ENCODE measurements around the gene CREB5.

CREB5 gene

DNA sequence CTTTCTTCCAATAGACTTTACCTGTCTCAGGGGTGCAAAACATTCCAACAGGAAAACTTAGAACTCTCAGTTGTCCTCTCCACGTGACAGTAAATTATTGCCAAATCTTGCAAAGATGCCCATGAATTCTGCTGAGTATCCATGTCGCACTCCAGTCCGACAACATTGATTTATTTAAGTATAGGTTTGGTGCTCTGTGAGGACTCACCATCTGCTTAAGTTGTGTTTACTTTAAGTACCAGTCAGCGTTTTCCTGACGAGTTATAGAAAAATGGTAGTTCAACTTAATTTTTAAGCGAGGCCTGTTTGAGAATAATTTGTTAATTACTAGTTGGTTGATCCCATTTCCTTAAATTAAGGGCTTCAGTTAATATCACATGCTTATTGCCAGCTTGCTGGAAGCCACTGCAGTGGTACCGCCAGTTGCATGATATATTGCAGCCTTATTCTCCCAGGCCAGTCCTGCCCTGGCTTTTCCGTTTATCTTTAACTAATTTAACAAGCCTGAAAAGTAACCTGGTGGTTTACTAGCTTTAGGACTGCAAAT, 27.8 kb downstream of the CREB5 start:
- DNase-seq = no peak

DNA sequence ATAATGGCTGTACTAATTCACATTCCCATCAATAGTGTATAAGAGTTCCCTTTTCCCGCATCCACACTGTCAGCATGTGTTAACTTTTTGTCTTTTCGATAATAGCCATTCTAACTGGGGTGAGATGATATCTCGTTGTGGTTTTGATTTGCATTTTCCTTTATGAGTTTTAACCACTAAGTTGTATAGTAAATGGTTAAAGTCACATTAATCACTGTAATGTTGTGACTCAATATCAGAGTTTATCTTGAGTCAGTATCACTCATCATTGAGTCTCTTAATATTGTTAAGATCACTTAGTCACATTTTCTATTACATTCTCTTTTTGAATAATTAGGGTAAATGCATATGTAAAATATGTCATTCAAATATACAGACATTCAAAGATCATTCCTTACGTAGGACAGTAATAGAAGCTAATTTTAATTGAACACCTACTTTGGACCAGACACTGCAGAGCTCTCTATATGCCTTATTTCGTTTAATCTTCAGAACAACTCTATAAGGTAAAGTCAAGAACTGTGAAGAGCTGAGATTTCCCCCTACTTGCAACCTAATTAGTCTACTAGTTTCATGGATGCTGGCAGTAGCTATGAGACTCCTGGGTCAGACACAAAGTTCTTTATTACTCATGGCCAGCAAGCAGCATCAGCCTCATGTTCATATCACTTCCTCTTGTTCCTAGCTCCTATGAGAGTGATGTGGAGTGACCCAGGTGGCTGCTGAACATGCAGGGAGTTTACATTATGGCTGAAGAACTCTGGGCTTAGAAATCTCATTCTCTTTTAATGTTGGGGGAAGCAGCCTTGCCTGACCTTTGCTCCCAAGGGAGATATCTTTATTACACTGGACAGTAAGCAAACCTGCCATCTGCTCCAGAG, 30.5 kb downstream of the CREB5 start:
- DNase-seq = no peak

DNA sequence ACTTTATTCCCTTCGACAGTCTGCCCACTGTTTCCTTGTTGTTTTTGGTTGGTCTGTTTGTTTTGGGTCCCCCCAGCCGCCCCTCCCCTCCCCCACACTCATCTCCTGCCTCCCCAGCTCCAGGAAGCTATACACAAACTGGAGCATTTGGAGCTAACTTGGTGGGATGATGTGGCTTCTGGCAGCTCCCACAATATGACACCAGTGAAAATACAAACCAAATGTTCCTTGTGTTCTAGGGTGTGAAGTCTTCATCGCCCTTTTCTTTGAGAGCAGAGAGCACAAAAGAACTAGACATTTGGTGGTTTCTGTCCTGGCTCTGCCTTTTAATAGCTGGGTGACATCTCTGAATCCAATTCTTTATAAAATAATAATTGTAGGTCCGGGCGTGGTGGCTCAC, 33.8 kb downstream of the CREB5 start:
- no peak for DNase-seq

DNA sequence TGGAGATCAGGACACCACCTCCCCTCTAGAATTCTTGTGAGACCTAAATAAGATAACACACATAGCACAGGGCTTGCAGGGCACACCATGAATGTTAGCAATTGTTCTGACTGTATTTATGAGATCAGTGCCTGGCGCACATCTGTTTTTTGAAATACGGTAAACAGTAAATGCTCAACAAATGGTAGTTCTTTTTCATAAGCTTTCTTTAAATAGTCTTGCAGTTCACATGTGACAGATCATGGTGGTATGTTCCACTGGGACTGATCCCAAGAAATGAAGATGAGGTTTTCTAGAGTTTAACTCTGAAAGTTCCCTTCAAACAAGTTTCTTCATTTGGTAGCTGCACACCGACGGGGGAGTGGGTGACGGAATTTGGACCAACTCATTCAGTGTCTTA, 34.8 kb downstream of the CREB5 start:
- DNase-seq = no peak

DNA sequence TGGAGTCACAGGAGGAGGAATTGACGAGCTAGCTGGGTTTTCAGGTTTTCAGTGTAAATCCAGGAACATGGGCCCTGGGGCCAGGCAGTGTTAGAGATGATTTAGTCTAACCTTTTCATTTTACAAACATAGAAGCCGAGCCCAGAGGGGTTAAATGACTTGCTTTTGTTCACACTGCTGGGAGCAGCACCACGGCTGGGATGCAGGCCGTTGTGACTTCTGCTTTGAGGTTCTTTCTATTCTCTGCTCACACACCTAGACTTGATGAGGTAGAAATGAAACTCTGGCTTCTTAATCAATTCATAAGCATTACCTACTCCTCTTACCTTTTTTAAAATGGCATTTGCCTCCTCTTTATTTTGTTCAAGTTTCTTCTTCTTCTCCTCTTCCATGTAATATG, 36.4 kb downstream of the CREB5 start:
- DNase-seq = no peak

DNA sequence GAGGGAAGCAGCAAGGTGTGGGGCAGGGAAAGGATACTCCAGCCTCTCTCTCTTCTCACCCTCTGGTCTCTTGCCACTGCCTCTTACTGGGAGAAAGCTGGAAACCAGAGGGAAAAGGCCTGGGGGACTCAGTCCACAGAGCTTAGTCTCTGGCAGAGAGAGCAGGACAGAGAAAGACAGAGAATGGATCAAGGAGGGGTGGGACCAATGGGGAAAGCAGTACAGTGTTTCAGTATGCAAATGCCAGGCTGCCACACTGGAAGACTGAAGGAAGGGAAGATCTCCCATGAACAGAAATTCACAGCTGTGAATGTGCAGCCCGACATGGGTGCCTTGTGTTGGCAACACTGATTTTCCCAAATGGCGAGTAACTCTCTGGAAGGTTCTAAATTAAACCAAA, 40.4 kb downstream of the CREB5 start:
- no peak for DNase-seq

DNA sequence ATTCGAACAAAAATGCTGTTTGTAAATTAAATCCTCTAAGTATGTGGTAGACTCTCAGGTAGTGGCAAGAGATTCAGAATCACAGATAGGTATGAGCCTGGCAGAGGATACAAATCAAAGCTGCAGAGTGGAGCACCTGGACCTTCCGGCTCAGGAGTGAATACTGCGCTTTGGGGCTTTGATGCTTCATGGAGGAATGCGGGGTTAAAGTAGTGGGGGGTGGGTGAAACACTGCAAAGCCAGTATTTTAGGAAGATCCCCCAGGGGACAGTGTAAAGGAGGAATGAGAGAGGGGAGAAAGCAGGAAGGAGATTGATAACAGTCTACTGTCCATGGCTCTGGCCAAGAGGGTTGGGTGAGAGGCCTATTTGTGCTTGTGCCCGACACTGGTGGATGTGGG, 43.2 kb downstream of the CREB5 start:
- DNase-seq = no peak

DNA sequence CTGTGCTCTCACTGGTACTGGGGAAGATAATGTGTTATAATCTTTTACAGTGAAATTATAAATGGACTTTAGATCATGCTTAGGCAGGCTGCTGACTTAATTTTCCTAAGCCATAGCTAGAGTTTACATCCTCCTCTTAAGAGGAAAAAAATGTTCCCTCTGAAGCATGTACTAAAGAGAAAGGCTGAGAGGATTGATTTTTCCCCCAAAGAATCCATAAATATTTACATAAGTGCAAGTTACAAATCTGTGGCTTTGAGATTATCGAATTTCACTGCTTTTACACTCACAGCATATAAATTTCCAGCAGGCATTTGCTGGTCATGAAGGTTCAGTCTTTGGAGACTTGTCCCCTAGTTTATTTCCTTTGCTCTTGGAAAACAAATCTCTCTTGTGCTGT, 43.7 kb downstream of the CREB5 start:
- DNase-seq = no peak

DNA sequence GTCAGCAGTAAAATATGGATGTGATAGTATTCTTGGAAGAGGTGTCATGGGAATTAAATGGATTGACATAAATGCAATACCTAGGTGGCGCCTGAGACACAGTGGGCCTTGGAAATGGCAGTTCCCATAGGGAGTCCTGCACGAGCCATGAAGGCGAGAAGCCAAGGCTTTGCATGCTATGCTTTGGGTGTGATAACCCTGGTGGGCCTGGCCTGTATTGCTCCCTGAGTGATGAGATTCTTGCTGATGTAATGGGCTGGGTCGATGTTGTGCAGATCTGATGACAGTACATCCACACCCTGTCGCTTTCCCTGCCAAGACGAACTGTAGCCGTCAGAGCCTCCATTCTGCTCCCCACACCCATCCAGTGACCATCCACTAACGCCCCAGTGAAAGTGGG, 46.4 kb downstream of the CREB5 start:
- no peak for DNase-seq

DNA sequence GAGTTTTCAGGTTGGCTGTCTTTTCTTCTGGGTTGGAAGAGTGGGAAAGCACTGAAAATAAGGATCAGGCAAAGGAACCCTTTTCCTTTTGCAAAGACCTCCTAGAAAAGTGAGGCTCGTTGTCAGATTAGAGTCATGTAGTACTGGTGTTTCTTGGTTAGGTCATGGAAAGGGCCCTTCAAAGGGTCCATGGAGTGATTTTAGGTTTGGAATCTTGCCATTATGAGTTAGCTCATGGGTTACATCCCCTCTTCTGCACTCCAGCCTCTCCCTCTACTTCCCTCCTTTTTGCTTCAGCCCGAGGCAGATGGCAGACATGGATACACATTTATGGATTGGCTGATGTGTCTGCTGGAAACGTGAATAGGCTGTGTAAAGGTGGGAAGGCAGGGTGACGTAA, 47.0 kb downstream of the CREB5 start:
- DNase-seq = no peak

DNA sequence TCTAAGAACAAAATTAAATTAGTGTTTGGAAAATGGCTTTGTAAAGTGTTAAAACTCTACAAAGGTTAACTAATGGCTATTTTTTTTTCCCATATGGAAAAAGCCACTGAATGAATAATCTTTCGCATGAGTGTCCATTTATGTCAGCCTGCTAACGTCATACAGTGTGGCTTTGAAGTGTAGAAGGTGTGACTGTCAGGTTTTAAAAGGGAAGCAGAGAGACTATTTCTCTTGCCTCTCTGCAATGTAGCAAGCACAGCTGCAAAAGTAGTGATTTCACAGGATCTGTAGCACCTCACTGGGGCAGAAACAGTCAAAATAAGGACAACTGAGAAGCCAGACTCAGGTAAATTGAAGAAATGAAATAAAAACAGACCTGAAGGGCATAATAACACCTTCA, 53.4 kb downstream of the CREB5 start:
- no peak for DNase-seq

DNA sequence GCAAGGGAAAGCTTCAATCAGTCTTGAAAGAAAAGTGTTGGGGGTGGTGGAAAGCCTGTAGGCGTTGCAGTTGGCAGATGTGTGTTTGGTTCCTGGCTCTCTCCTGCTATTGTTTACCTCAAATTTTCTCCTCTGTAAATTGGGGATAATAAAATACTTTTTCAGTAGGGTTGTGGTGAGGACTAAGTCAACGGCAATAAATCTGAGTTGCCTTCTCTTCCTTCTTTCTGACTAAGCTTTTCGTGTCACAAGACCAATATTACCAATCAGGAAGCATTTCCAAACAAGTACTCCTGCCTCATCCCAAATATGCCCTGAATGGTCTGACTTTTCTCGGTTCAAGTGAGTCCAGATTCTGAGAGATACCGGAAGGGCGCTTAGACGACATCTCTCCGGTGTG, 54.0 kb downstream of the CREB5 start:
- no peak for DNase-seq

DNA sequence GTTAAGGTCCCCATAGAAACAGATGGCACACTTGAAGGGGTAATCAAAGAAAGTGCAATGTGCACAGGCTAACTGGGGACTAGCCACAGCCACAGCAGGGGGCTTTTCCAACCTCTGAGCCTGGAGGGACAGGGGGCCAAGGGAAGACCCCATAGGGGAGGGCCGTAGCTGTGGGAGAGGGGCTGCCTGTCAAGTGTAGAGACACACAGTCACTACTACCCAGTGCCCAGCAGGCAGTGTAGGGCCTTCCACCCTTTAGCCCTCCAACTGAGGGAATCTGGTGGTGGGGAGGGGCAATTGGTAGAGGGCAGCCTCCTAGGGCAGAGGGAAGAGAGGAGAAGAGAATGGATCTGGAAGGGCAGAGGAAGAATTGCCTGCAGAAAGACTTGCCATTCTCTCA, 54.6 kb downstream of the CREB5 start:
- DNase-seq = no peak

DNA sequence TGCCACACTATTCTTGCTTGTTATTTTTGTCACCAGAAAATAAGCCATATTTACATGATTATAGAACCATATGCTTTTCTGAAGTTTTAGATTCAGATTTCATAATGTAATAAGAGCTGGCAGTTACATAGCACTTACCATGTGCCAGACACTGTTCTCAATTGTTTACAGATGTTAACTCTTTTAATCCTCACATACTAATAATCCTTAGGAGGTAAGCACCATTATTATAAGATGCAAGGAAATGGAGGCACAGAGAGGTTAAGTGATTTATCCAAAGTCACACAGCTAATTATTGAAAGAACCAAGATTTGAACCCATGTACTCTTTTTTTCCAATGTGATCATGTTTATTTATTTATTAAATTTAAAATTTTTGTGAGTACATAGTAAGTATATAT, 57.2 kb downstream of the CREB5 start:
- no peak for DNase-seq

DNA sequence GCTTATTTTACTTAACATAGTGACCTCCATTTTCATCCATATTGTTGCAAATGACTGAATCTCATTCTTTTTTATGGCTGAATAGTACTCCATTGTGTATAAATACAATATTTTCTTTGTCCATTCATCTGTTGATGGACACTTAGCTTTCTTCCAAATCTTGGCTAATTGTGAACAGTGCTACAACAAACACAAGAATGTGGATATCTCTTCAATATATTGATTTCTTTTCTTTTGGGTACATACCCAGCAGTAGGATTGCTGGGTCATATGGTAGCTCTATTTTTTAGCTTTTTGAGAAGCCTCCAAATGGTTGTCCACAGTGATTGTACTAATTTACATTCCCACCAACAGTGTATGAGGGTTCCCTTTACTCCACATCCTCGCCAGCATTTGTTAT, 58.0 kb downstream of the CREB5 start:
- no peak for DNase-seq

DNA sequence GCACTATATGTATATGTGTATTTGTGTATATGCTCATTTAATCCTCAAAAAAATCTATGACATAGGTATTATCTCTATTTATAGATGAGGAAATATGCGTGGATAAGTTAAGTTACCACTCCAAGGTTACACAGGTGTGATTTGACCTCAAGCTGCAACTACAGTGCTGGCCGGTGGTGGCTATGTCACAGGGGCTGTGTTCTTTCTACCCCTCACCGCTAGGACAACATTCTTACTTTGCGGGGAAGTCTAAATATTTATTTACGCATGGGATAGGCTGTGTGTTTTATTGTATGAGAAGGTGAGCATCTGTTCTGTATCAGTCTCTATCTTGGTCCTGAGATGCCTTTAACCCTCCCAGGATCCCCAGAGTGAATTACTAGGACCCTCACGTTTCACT, 60.0 kb downstream of the CREB5 start:
- DNase-seq = no peak

DNA sequence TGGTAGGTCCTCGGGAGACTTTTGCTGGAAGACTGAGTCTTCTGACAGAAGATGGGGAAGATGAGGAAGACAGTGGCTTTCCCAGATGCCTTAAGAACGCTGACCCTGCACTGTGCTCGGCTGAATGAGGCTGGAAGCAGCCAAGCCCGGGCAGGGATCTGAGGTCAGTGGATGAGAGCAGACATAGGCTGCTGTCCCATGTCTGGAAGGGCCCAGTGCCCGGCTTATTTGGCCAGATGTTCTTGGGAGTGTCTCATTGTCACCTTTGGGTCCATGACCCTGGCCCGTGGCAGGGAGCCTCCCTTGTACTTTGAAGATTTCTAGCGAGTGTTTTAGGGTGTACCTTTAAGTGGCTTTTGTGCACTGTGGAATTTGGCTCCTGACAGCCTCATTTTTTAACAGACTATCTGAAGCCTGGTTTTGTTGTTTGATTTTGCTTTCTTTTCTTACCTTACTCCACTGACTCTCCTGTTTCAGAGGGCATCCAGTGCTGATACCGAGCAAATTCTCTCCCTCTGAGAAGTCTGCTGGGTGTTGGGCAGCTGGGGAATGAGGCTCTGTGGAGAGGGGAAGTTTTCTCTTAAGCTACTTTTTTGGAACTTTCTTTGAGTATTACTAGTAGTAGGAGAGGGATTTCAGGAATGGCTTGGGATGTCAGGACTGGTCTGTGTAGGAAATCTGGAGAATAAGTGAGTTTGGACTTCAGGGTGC, 61.4 kb downstream of the CREB5 start:
- DNase-seq = no peak

DNA sequence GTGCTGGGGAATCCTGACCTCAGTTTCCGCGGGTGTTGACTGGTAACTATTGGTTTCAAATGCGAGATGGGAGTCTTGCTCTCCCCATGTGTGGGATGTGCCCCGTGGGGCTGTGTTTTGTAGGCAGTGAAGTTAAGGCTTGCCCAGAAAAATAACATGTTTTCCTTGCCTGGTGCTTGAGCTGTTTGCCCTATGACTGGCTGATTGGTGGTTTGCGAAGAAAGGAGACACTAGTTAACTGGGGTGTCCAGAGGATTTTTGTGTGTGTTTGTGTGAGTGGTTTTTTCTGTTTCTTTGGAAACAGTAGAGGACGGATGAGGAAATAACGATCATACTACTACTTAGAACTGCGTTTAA, 61.9 kb downstream of the CREB5 start:
- no peak for DNase-seq

DNA sequence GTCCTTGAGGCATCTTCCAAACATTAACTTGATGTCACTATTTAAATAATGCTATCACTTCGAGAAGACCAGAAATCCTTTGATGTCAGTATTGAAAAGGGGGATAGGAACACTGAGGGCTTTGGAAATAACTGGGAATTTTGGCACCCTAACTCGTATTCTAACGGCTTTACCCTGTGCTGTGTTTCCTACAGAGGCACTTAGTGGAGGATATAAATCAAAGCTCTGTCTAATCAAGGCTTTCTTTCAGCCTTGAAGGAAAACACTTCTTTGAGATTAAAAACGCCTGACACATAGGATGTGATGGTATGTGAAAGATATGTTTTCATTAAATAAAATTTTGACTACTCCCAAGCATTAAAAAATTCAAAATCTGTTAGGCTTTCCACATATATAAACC, 62.3 kb downstream of the CREB5 start:
- DNase-seq = no peak

DNA sequence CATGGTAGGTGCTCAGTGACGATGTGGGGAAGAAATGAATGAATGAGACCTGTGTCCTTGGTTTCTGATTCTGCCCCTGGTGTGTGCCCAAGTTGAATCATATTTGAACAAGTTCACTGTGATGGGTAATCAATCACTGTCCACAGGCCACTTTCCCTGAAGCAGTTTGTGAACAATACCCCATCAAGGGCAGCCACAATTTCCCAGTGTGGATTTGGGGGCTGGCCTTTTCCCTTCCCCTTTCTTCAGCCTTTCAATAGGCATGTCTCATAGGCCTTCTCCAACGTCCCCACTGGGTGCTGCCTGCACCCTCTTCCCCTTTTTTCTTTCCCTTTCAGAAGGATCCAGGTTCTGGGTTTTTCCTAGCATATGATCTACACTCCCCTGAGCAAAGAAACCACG, 64.7 kb downstream of the CREB5 start:
- DNase-seq = no peak

DNA sequence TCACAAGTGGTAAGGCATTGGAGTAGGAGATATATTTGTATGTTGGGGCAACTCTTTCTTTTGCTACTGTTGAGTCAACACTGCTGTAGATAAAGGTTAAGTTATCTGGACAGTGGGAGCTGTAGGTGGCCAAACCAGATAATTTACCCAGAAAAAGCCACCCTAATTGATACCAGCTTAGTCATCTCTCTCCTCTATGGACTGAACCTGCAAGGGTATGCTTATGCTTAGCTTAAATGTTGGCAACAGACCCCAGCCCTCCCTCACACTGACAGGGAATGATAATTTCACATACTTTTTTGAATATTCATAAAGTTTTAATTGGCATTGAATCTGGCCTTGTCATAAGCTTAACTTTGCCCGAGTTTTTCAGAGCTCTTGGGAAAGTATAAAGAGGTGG, 66.3 kb downstream of the CREB5 start:
- no peak for DNase-seq

DNA sequence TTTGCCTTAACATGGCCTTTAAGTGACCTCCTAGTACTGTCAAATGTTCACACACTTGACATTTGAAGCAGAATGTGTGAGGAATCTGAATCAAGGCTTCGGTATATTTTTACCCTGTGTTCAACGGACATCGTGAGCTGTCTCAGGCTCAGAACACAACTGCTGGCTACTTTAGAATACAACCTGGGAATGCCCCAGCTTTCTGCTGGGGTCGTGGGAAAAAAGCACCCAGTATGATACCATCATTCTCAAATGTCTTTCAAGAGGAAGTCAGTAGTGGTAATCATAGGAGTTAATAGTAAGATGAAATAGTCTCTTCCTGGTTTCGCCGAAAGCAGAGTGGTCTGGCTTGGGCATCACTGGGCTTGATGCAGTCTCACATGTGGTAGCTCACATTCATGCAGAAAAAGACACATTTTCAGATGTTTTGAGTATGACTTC, 67.2 kb downstream of the CREB5 start:
- DNase-seq = no peak

DNA sequence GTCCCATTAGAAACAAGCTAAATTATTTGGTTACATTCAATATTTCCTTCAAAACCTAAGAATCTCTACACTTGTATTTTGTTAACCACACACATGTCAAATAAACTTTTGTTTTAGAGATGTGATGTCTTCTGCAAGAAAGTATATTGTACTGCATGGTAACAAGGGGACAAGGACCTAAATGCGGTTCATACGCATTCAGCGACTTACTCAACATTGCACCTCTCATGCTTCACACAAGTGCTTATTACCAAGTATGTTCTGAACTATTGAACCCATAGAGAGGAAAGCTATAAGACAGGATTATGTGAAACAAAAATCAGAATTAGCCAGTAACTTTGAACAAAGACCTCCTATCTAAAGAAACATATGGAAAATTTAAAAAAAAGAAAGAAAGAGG, 68.3 kb downstream of the CREB5 start:
- DNase-seq = no peak

All from CD4-positive, alpha-beta T cell treated with Interleukin-15 for 1 hour (primary cell).